HepG2 (cell line): ENCODE data around the gene KBTBD2. TPM values are rescaled to one million over a fixed set of nuclear protein-coding genes. Genes with fewer than 3 reads are reported as not detected.

Experiments
- BRCA1 ChIP-seq: sonication (generic); formaldehyde crosslinking; IDR thresholded peaks from 2 replicates; pipeline ENCODE4 v1.4.0; 2020; ENCODE audit warnings: missing genetic modification reagents
- CBFB ChIP-seq: sonication (generic); formaldehyde crosslinking; IDR thresholded peaks from 2 replicates; pipeline ENCODE4 v1.4.0; 2020; ENCODE audit warnings: missing genetic modification reagents
- CBX2 ChIP-seq, 2 experiments: fragments of 200-600 bp in 1 of 2; sonication (generic); formaldehyde crosslinking in 1 of 2; IDR thresholded peaks; 2 replicates each; pipeline versions ENCODE4 v1.7.0 to v1.8.1; 2018 to 2022; ENCODE audit warnings: low read depth in 2 of 2, low read length in 1 of 2, mild to moderate bottlenecking in 1 of 2, missing genetic modification reagents in 1 of 2
- DRAP1 ChIP-seq: IDR thresholded peaks from 2 replicates; pipeline ENCODE4 v1.6.1; 2016; ENCODE audit warnings: missing genetic modification reagents, missing compliant biosample characterization
- FOXK1 ChIP-seq: sonication (generic); formaldehyde crosslinking; IDR thresholded peaks from 2 replicates; pipeline ENCODE4 v1.4.0; 2020; ENCODE audit warnings: low read depth, missing genetic modification reagents, borderline replicate concordance
- NFRKB ChIP-seq: fragments of 450-650 bp; IDR thresholded peaks from 2 replicates; pipeline ENCODE4 v1.6.1; 2017
- NR2F1 ChIP-seq, 2 experiments: fragments of 450-650 bp in 1 of 2; formaldehyde crosslinking in 1 of 2; IDR thresholded peaks; 2 replicates each; pipeline versions ENCODE4 v1.5.0 to v1.6.1; 2016 to 2020; ENCODE audit warnings: mild to moderate bottlenecking in 1 of 2, missing compliant biosample characterization in 1 of 2, missing genetic modification reagents in 1 of 2, moderate library complexity in 1 of 2
- SKI ChIP-seq: fragments of 450-650 bp; IDR thresholded peaks from one replicate; pipeline ENCODE4 v1.6.1; 2018; ENCODE audit warnings: mild to moderate bottlenecking; ENCODE audit not compliant: partially characterized antibody
- SKIL ChIP-seq: sonication (generic); formaldehyde crosslinking; IDR thresholded peaks from 2 replicates; pipeline ENCODE4 v1.8.0; 2022; ENCODE audit warnings: missing genetic modification reagents, mild to moderate bottlenecking, moderate library complexity, borderline replicate concordance
- THAP11 ChIP-seq: IDR thresholded peaks from 2 replicates; pipeline ENCODE4 v1.6.1; 2016; ENCODE audit warnings: missing biosample characterization, missing genetic modification reagents
- TIGD3 ChIP-seq: sonication (generic); formaldehyde crosslinking; IDR thresholded peaks from 2 replicates; pipeline ENCODE4 v1.5.1; 2020; ENCODE audit warnings: mild to moderate bottlenecking, missing genetic modification reagents, borderline replicate concordance
- ZNF224 ChIP-seq: sonication (generic); formaldehyde crosslinking; IDR thresholded peaks from 2 replicates; pipeline ENCODE4 v1.5.0; 2020; ENCODE audit warnings: mild to moderate bottlenecking, missing genetic modification reagents
- ZNF256 ChIP-seq: sonication (generic); formaldehyde crosslinking; conservative IDR thresholded peaks from 2 replicates; pipeline ENCODE4 v1.4.0; 2020; ENCODE audit warnings: missing genetic modification reagents
- ZNF280D ChIP-seq: sonication (generic); formaldehyde crosslinking; IDR thresholded peaks from 2 replicates; pipeline ENCODE4 v1.5.1; 2020; ENCODE audit warnings: mild to moderate bottlenecking, missing genetic modification reagents
- ZNF709 ChIP-seq: sonication (generic); formaldehyde crosslinking; IDR thresholded peaks from 2 replicates; pipeline ENCODE4 v1.5.0; 2020; ENCODE audit warnings: mild to moderate bottlenecking, missing genetic modification reagents
- ZNF800 ChIP-seq: sonication (generic); formaldehyde crosslinking; IDR thresholded peaks from 2 replicates; pipeline ENCODE4 v1.4.0; 2020; ENCODE audit warnings: missing genetic modification reagents
- polyA plus RNA-seq, 8 experiments: library from polyadenylated mRNA; depleted of rRNA in 3 of 8; stranded (reverse) in 7 of 8; unstranded in 1 of 8; fragments of >200 nt; fragmentation: Illumina TruSeq in 4 of 8; extraction: Trizol in 4 of 8; gene quantifications; 2 replicates each; pipeline versions ENCODE4 v1.2.1 to v1.2.3, GENCODE V29; 2011 to 2016; ENCODE audit warnings: low read depth in 4 of 8, missing spikeins in 1 of 8, mixed read lengths in 1 of 8; ENCODE audit not compliant: insufficient read depth in 1 of 8
- total RNA-seq, 5 experiments: library from RNA; depleted of rRNA; stranded (reverse); fragments of >200 nt; fragmentation: Illumina TruSeq; extraction: Trizol; gene quantifications; 2 replicates each; pipeline ENCODE4 v1.2.3, GENCODE V29; 2016; ENCODE audit warnings: low read depth in 1 of 5

Gene KBTBD2
- total and polyA plus RNA-seq, 2 of the 13 experiments (the other 11 are each of a cell fraction or from before 2014, with no cell fraction given): 24.0 to 25.2 TPM

- TF ChIP-seq CBFB (CRISPR knock-in tag) (no peak), ZNF800 (0 out of 2 replicates have a peak, but pooled peaks have one; percentile 63), DRAP1 (peak; percentile 81), CBX2 (IDR thresholded peaks at IDR 0.05; ENCODE audit: low read depth, low read length) (no peak), CBX2 (CRISPR knock-in tag; IDR thresholded peaks at IDR 0.05; ENCODE audit: low read depth) (no peak), THAP11 (CRISPR knock-in tag) (peak; percentile 77), ZNF709 (CRISPR knock-in tag) (peak; percentile 39), FOXK1 (CRISPR knock-in tag) (peak; percentile 45; the same call in 1 of the 2 replicates), ZNF256 (CRISPR knock-in tag) (peak; percentile 30; the same call in 1 of the 2 replicates), BRCA1 (CRISPR knock-in tag) (no peak), NFRKB (no peak), NR2F1 (CRISPR knock-in tag; IDR thresholded peaks at IDR 0.05) (peak; percentile 71 to 80), SKIL (CRISPR knock-in tag) (no peak; the same call in 1 of the 2 replicates), TIGD3 (no peak; the same call in 1 of the 2 replicates), ZNF224 (CRISPR knock-in tag) (no peak), SKI (no peak), ZNF280D (CRISPR knock-in tag) (0 out of 2 replicates have a peak, but pooled peaks have one; percentile 65)
Observed at GRCh38 chr7:32891800-32892520, 400 bp upstream of the KBTBD2 start (continued).
